Stimulated activated CD4-positive, alpha-beta T cell treated with anti-CD3 and anti-CD28 coated beads, TNF-alpha, amount 100 ng/mL, for 4 hours (primary cell): ENCODE data around the gene ZNF385C.
"Not testable (repeated sequence)": the region's sequence is repeated elsewhere in the genome, so short reads cannot be mapped to it uniquely, and the experiment has no call there.

Experiments
- DNase-seq, 3 experiments: peaks; one replicate each; pipeline ENCODE4 v3.0.0-alpha.2; 2020; ENCODE audit warnings: low read depth in 3 of 3

The ZNF385C gene

GRCh38 chr17:42020845-42021244 lies 77.4 kb downstream of the ZNF385C start:
- not testable (repeated sequence) for DNase-seq

DNA sequence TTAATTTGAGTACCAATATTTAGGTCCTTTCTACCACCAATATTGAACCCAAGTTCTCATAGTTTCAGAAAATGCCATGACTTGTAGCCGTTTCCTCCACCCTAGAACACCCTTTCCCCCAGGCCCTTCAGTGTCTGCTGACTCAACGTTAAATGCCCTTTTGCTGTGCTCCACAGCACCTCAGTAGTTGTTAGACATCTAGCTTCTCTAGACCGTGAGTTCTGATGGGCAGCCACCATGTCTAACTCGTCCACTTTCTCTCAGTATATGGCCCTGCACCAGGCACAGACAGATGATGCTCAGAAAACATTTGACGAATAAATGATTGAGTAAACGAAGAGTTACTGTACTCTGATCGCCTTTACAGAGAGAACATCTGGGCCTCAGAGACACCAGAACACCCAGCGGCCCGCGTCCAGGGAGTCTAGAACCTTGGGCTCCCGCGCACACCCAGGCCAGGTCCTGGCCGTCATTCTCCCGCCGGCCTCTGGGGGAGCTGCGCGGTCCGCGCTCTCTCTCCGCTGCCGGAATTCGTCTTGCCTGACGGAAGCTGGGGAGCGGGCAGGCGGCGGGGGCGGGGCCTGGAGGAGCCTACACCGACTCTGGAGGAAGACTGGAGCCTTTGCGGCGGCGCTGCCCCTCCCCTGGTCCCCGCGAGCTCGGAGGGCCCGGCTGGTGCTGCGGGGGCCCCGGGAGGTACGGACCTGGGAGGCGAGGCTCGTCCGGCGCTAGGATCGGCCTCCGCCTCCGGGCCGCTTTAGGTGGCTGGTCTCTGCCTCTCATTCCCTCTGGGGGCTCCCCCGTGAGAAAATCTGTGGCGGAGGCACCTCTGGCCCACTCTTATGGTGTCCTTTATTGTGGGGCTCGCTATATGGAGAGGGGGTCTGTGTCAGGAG lies 78.5 kb downstream of the ZNF385C start, which contains the start of gene NKIRAS2:
TSS of gene NKIRAS2 (plus strand) at position 582 of the 896 bp plus-strand sequence. CDS start 1,488 bp downstream, outside the sequence.
- peak; percentile 85 to 91 (median 87) for DNase-seq

DNA sequence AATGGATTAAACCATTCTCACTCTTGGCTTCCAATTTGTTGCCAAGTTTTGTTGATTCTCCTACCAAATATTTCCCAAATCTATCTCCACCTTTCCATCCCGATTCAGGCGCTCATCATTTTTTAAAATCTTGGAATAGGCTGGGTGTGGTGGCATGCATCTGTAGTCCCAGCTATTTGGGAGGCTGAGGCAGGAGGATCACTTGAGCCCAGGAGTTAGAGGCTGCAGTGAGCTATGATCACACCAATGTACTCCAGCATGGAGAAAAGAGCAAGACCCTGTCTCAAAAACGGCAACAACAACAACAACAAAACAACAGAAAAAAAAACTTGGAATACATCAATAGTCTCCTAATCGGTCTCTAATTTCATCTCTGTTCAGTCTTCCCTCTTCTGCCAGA lies 79.3 kb downstream of the ZNF385C start:
- DNase-seq = no peak

DNA sequence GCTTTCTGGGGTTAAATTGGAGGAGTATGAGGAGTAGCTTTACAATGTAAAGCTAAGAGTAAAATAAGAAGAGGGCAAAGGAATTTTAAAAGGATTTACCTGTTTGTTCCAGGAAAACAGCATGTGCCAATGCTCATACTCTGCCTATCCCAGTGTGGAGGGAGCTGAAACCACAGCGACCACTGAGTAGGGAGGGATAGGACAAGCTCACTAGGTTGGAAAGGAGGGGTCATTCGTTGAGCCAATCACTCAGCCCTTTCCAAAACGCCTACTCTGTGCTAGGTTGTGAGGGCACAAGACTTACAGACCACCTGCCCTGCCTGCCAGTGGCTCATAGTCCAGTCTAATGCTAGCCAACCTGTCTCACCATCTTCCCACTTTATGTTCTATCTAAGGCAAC lies 79.9 kb downstream of the ZNF385C start:
- no peak for DNase-seq

- no peak for DNase-seq
Measured at GRCh38 chr17:42017866-42018200, 80.4 kb downstream of the ZNF385C start.

GRCh38 chr17:42016941-42017865 lies 81.1 kb downstream of the ZNF385C start, which contains the start of gene DNAJC7:
DNAJC7 (minus strand) TSS chr17:42017439; CDS start chr17:42017416, 23 bp downstream.
- peak; percentile 79 to 82 (median 80) for DNase-seq

GRCh38 chr17:42016411-42016831 lies 81.9 kb downstream of the ZNF385C start:
- no peak for DNase-seq

DNA sequence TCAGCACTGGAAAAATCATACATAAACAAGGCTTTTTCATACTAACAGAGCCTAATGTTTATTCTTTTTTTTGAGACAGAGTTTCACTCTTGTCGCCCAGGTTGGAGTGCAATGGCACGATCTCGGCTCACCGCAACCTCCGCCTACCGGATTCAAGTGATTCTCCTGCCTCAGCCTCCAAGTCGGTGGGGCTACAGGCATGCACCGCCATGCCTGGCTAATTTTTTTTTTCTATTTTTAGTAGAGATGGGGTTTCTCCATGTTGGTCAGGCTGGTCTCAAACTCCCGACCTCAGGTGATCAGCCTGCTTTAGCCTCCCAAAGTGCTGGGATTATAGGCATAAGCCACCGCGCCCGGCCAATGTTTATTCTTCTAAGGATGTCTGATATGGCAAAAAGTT lies 84.5 kb downstream of the ZNF385C start:
- DNase-seq = not testable (repeated sequence)

GRCh38 chr17:42012363-42012762 lies 85.9 kb downstream of the ZNF385C start:
- DNase-seq = not testable (repeated sequence)

DNA sequence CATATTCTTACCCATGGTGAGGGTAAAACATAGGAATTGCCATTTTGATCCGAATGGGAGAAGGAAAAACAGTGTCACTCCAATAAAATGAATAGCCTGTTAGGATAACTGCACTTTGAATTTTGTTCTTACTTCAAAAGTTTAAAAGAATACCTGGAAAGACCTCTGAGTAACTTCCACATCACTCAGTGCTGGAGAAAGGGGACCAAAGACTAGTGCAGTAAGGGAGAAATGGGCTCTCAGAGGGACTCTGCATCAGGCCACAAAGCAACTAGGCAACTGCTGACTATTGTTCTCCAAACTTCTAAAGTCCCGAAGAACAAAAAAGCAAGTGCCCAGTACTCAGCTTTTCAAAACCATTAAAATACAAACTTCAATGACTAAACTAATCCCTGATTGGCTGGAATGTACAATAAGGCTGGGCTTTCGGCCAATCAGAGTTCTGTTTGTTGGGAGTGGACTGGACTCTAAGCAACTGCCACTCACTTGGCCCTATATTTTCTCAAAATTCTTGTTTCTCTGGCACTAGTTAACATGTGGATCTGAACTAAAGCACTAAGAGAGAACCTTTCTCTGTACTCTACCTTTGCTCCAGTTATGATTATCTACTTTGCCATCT lies 87.3 kb downstream of the ZNF385C start:
- DNase-seq = no peak

DNA sequence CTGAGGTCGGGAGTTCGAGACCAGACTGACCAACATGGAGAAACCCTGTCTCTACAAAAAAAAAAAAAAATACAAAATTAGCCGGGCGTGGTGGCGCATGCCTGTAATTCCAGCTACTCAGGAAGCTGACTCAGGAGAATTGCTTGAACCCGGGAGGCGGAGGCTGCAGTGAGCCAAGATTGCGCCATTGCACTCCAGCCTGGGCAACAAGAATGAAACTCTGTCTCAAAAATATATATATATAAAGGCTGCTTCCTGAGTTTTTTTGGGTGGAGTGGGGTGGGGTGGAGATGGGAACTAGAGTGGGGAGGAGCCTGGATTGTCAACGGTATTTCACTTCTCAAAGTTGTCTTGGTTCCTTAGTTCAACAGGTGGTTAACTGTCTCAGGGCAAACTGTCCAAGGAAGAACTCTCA lies 88.0 kb downstream of the ZNF385C start:
- not testable (repeated sequence) for DNase-seq

DNA sequence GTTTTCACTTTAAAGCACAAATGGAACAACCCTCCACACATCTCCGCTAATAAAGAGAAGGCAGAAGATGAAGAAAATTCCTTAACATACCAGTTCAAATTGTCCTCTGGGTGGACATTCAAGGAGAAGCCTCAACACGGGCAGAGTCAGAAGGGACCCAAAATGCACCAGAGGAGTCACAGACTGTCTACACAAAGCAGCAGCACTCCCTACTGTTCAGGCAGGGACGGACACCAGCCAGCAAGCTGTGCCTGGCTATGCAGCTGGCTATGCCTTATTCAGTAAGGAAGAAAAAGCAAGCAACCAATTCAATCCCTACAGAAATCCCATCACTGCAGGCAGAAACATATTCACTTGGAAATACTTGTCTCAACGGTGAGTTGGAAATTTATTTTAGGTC lies 89.1 kb downstream of the ZNF385C start:
- no peak for DNase-seq

DNA sequence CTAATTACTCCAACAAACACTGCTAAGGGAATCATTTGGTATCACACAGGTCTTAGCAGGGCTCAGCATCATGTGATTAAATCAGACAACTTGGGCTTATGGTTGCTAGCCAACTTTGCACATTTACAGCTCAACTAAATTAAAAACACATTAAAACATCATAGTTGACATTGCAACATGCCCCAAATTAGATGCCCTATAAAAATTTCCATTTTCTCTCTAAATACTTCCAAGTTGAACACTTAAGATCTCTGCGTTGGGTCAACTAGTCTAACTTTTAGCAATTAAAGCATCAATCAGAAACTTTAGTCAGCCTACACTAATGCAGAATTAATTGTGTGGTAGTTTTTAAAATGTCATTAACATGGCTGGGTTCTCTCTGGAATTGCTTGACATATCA lies 93.1 kb downstream of the ZNF385C start:
- no peak for DNase-seq

DNA sequence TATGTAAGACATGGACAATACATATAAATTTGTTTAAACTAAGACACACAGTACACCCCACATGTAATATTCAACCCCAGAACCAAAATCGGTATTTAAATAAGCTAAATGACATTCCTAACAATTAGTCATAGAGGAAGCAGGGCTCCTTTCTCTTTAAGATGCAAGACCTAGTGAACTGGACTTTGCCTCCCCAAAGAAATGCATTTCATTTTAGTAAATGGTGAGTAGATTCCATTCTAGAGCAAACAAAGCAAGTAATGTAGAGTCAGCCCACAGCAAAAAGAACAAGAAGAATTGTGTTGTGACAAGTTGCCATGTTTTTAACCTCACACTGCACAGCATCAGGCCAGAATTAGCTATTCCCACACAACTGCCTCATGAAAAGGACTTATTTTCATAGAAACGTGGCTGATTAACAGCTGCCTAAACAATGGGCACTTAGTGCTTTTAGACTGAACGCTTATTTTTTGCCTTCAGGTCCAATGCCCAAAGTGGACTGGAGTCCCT lies 95.4 kb downstream of the ZNF385C start:
- DNase-seq = no peak

- DNase-seq = no peak
Measured at GRCh38 chr17:42002175-42002791, 96.0 kb downstream of the ZNF385C start.

DNA sequence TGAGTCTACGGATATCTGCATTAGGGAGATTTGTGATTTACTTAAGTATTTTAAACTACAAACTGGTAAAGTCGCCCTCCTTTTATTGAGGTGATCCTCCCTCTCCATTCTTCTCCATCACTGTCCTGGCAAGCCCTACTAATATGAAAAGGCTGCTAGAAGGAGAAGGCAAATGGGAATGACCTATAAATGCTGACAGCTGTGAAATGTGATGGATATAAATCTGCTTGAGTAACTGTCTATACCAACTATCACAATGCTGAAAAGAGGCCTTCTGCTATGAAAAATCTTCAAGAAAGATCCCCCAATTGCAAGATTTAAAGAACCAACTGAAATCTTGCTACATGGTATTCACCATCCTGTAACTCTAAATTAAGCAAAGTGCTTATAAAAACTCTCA lies 96.5 kb downstream of the ZNF385C start:
- DNase-seq = no peak

GRCh38 chr17:42000413-42001133 lies 97.7 kb downstream of the ZNF385C start:
- no peak for DNase-seq

GRCh38 chr17:41998497-41998896 lies 99.8 kb downstream of the ZNF385C start:
- DNase-seq = no peak

GRCh38 chr17:41996855-41997164 lies 101.5 kb downstream of the ZNF385C start:
- no peak for DNase-seq

DNA sequence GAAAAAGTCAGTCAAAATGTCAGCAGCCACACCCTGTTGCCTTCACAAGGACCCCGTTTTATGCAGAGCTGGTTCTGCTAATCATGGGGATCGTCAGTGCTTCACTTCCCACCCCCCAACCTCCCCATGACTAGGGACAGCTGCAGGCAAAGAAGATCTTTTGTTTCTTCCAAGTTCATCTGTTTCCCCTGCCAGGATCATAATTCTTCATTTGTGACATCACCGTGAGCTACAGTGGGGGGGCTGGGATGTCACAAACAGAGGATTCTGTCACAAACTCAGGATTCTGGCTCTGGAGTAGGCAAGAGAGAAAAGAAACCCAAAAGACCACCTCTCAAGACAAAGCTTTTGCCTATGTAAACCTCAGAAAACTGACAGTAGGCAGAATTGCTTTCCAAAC lies 105.7 kb downstream of the ZNF385C start:
- no peak for DNase-seq
